GM23338 (cell line): Measurements from ENCODE around the gene AK6. TPM values are rescaled to one million over a fixed set of nuclear protein-coding genes. Genes with fewer than 3 reads are reported as not detected.

Experiments
- ATAC-seq: fragments of 200-7000 bp; cut with Tn5 transposase; 3 replicates; pipeline ENCODE4 v1.9.1; 2020
- DNase-seq: peaks from one replicate; pipeline ENCODE4 v3.0.0-alpha.2; 2015; ENCODE audit warnings: low spot score
- H2AFZ ChIP-seq: fragments of 200-600 bp; sonication (generic); 2 replicates; pipeline ENCODE4 v1.8.0; 2016; ENCODE audit warnings: antibody characterized with exemption, mild to moderate bottlenecking, moderate library complexity
- H3F3A ChIP-seq: fragments of 200-600 bp; sonication (generic); replicated peaks from 2 replicates; pipeline ENCODE4 v1.8.0; 2017; ENCODE audit warnings: antibody characterized with exemption, mixed run types, low read depth
- H3K27ac ChIP-seq: fragments of 200-600 bp; sonication (generic); 2 replicates; pipeline ENCODE4 v1.6.1; 2016; ENCODE audit warnings: low read depth
- H3K27me3 ChIP-seq: fragments of 200-600 bp; sonication (generic); 2 replicates; pipeline ENCODE4 v1.8.0; 2016; ENCODE audit warnings: mild to moderate bottlenecking, mixed run types, moderate library complexity; ENCODE audit not compliant: insufficient read depth
- H3K36me3 ChIP-seq: fragments of 200-600 bp; sonication (generic); 2 replicates; pipeline ENCODE4 v1.8.0; 2016; ENCODE audit warnings: mild to moderate bottlenecking; ENCODE audit not compliant: insufficient read depth
- H3K4me1 ChIP-seq: fragments of 200-600 bp; sonication (generic); 2 replicates; pipeline ENCODE4 v1.8.0; 2016; ENCODE audit warnings: mild to moderate bottlenecking, moderate library complexity; ENCODE audit not compliant: insufficient read depth
- H3K4me2 ChIP-seq: fragments of 200-600 bp; sonication (generic); 2 replicates; pipeline ENCODE4 v1.7.1; 2017; ENCODE audit warnings: mixed run types
- H3K4me3 ChIP-seq: fragments of 200-600 bp; sonication (generic); 2 replicates; pipeline ENCODE4 v1.6.1; 2016; ENCODE audit warnings: mixed run types
- H3K79me2 ChIP-seq: fragments of 200-600 bp; sonication (generic); replicated peaks from 2 replicates; pipeline ENCODE4 v1.8.0; 2017; ENCODE audit warnings: mild to moderate bottlenecking; ENCODE audit not compliant: insufficient read depth
- H3K9me2 ChIP-seq: fragments of 200-600 bp; sonication (generic); 2 replicates; pipeline ENCODE4 v1.8.0; 2017; ENCODE audit not compliant: insufficient read depth
- H4K20me1 ChIP-seq: fragments of 200-600 bp; sonication (generic); replicated peaks from 2 replicates; pipeline ENCODE4 v1.8.0; 2017; ENCODE audit warnings: mild to moderate bottlenecking; ENCODE audit not compliant: insufficient read depth
- H3K27ac Mint-ChIP-seq: 2 replicates; pipeline ENCODE4 v1.8.0; 2020; ENCODE audit warnings: inconsistent platforms, mild to moderate bottlenecking, moderate library complexity, mixed read lengths
- H3K27me3 Mint-ChIP-seq: 3 replicates; pipeline ENCODE4 v1.8.0; 2022; ENCODE audit warnings: low read depth, mild to moderate bottlenecking, moderate library complexity, mixed read lengths, inconsistent platforms; ENCODE audit not compliant: insufficient read depth, poor library complexity
- H3K36me3 Mint-ChIP-seq: 3 replicates; pipeline ENCODE4 v1.8.0; 2021; ENCODE audit warnings: low read depth, mild to moderate bottlenecking, inconsistent platforms, moderate library complexity, mixed read lengths
- H3K4me1 Mint-ChIP-seq: 3 replicates; pipeline ENCODE4 v1.8.0; 2020; ENCODE audit warnings: mild to moderate bottlenecking, inconsistent platforms, mixed read lengths
- H3K4me3 Mint-ChIP-seq: 3 replicates; pipeline ENCODE4 v1.8.0; 2021; ENCODE audit warnings: moderate library complexity, mild to moderate bottlenecking, inconsistent platforms, mixed read lengths
- H3K9me3 Mint-ChIP-seq: 3 replicates; pipeline ENCODE4 v1.8.0; 2020; ENCODE audit warnings: moderate library complexity, mild to moderate bottlenecking, inconsistent platforms, mixed read lengths
- CREB1 ChIP-seq: fragments of 250-450 bp; sonication (Bioruptor Pico); IDR thresholded peaks from 2 replicates; pipeline ENCODE4 v1.5.0; 2020; ENCODE audit warnings: low read depth, mild to moderate bottlenecking, moderate library complexity
- CTCF ChIP-seq, 2 experiments: fragments of 200-600 bp in 1 of 2; sonication (generic) in 1 of 2; conservative IDR thresholded peaks; 2 replicates each; pipeline versions ENCODE4 v1.5.1 to v1.6.1; 2016 to 2017; ENCODE audit warnings: antibody characterized with exemption in 2 of 2, low read depth in 2 of 2, mild to moderate bottlenecking in 2 of 2, moderate library complexity in 1 of 2
- ETS1 ChIP-seq: IDR thresholded peaks from 2 replicates; pipeline ENCODE4 v1.6.1; 2016; ENCODE audit warnings: antibody characterized with exemption
- EZH2 ChIP-seq: fragments of 200-600 bp; sonication (generic); IDR thresholded peaks from one replicate; pipeline ENCODE4 v1.8.0; 2017; ENCODE audit warnings: antibody characterized with exemption, mild to moderate bottlenecking, low read depth; ENCODE audit not compliant: unreplicated experiment
- EZH2phosphoT487 ChIP-seq: fragments of 200-600 bp; sonication (generic); IDR thresholded peaks from one replicate; pipeline ENCODE4 v1.8.1; 2018; ENCODE audit warnings: antibody characterized with exemption; ENCODE audit not compliant: unreplicated experiment
- JUNB ChIP-seq: IDR thresholded peaks from one replicate; pipeline ENCODE4 v1.6.1; 2016; ENCODE audit warnings: antibody characterized with exemption; ENCODE audit not compliant: unreplicated experiment
- POLR2AphosphoS5 ChIP-seq: IDR thresholded peaks from 2 replicates; pipeline ENCODE4 v1.6.1; 2016; ENCODE audit warnings: antibody characterized with exemption, low read depth
- REST ChIP-seq: IDR thresholded peaks from one replicate; pipeline ENCODE4 v1.6.1; 2018; ENCODE audit warnings: antibody characterized with exemption; ENCODE audit not compliant: unreplicated experiment
- ZNF331 ChIP-seq: fragments of 250-450 bp; sonication (Bioruptor Pico); IDR thresholded peaks from 2 replicates; pipeline ENCODE4 v1.5.0; 2020; ENCODE audit warnings: low read depth, mild to moderate bottlenecking, moderate library complexity
- ZNF462 ChIP-seq: fragments of 250-450 bp; sonication (Bioruptor Pico); IDR thresholded peaks from 2 replicates; pipeline ENCODE4 v1.5.0; 2020; ENCODE audit warnings: mild to moderate bottlenecking, moderate library complexity
- polyA plus RNA-seq: library from polyadenylated mRNA; unstranded; fragments of >200 nt; fragmentation: Nextera tagmentation; extraction: Ambion mirVana; gene quantifications from 2 replicates; pipeline ENCODE4 v1.2.1, GENCODE V29; 2016
- total RNA-seq: library from RNA; depleted of rRNA; stranded (reverse); fragments of >200 nt; shearing (Covaris generic); gene quantifications from 2 replicates; pipeline ENCODE4 v1.2.3, GENCODE V29; 2014

AK6 gene
- total and polyA plus RNA-seq, 2 experiments from 2014 or later: 37.3 to 260 TPM

- Mint-ChIP-seq H3K4me3 (no peak overlapping the region), H3K9me3 (no peaks in the 10 kb centered on the region), H3K4me1 (no peaks in the 10 kb centered on the region), H3K27me3 (no peaks in the 10 kb centered on the region), H3K36me3 (peaks cover 26% of the 10 kb centered on the region), H3K27ac (no peak overlapping the region)
- Histone ChIP-seq H3K27me3 (no peaks in the 10 kb centered on the region), H2AFZ (no peak overlapping the region), H4K20me1 (peaks cover 3% of the 10 kb centered on the region; the same call in 1 of the 2 replicates), H3K9me2 (no peaks in the 10 kb centered on the region), H3K36me3 (peaks cover 39% of the 10 kb centered on the region; the same call in 1 of the 2 replicates), H3K4me2 (no peak overlapping the region), H3K79me2 (0 out of 2 replicates have a peak, but pooled peaks cover under 1% of the 10 kb centered on the region), H3F3A (peaks cover 4% of the 10 kb centered on the region; the same call in 1 of the 2 replicates), H3K4me1 (no peaks in the 10 kb centered on the region), H3K4me3 (no peak overlapping the region), H3K27ac (no peak overlapping the region)
- ATAC-seq (no peak), DNase-seq (no peak)
- no peak for TF ChIP-seq CREB1
- no peak for TF ChIP-seq ZNF462 (CRISPR knock-in tag)
- TF ChIP-seq CTCF (conservative IDR thresholded peaks at IDR 0.05; ENCODE audit: low read depth in 2 of 2): no peak
- TF ChIP-seq POLR2AphosphoS5: no peak
- no peak for TF ChIP-seq EZH2phosphoT487
- no peak for TF ChIP-seq ETS1
- TF ChIP-seq ZNF331 (CRISPR knock-in tag): no peak
- TF ChIP-seq EZH2: no peak
- no peak for TF ChIP-seq JUNB
- no peak for TF ChIP-seq REST
Measured at GRCh38 chr5:69350664-69351063, 18.7 kb downstream of the AK6 start.
